Left ventricle myocardium inferior (tissue), 1 donor: ENCODE results near the gene CRYL1. TPM values are rescaled to one million over a fixed set of nuclear protein-coding genes. Genes with fewer than 3 reads are reported as not detected.

Experiments used
- DNase-seq: peaks from one replicate; pipeline ENCODE4 v3.0.0-alpha.2; 2020
- H3K27ac ChIP-seq: fragments of 200-600 bp; replicated peaks from 2 replicates; pipeline ENCODE4 v1.8.0; 2021
- H3K27me3 ChIP-seq: fragments of 200-600 bp; 2 replicates; pipeline ENCODE4 v1.8.0; 2021; ENCODE audit warnings: low read depth
- H3K36me3 ChIP-seq: fragments of 200-600 bp; 2 replicates; pipeline ENCODE4 v1.8.0; 2021
- H3K4me1 ChIP-seq: fragments of 200-600 bp; 2 replicates; pipeline ENCODE4 v1.8.0; 2021
- H3K4me3 ChIP-seq: fragments of 200-600 bp; 2 replicates; pipeline ENCODE4 v1.8.0; 2021; ENCODE audit warnings: mild to moderate bottlenecking, moderate library complexity
- H3K9me3 ChIP-seq: fragments of 200-600 bp; replicated peaks from 2 replicates; pipeline ENCODE4 v1.8.0; 2021
- intact Hi-C: fragments of 100-400 bp; cut with micrococcal nuclease; formaldehyde crosslinking; loops from one replicate; pipeline ENCODE4 v1.11.0; 2022
- total RNA-seq: library from RNA; stranded (reverse); fragmentation: NEBNext Ultra II Directional; extraction: Animal tissue kit (Norgen Biotek cat#: 25700); gene quantifications from one replicate; pipeline ENCODE4 v1.2.1, GENCODE V29; 2021
- TF ChIP-seq, protein P1 (sequence below): fragments of 200-600 bp; IDR thresholded peaks from 2 replicates; pipeline ENCODE4 v1.8.0; 2021; ENCODE audit warnings: antibody characterized with exemption, mild to moderate bottlenecking, borderline replicate concordance
- donor health status: DM: no; HTN: yes; CAD: no; lungs with severe emphysema.

CRYL1 gene
- total RNA-seq, 1 donor from 2014 or later = 20.5 TPM

DNA sequence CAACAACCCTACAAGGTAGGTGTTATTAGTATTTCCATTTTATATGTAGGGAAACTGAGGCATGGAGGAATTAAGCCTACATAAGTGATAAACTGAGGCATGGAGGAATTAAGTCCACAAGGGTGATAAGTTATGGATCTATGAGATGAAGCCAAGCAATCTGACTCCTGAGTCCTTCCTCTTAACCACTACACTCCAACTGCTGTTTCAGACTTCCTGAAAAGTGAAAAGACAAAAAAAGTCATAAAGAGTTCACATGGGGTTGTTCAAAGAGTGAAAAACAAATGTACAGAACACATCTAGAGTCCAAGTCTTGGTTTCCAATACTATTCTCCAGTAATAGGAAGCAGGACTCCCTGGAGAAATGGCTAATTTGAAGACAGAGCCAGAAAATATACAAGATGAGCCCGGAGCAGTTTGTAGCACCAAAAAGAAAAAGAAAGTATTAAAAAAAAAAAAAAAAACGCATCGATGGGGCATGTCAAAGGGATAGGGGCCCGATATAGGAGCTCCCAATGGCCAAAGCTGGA is 12.1 kb downstream of the CRYL1 start:
- H3K36me3 ChIP-seq = peaks cover 26% of the 10 kb centered on the region
- DNase-seq = no peak
- no peaks in the 10 kb centered on the region for H3K9me3 ChIP-seq
- H3K4me1 ChIP-seq = peaks cover 7% of the 10 kb centered on the region
- TF ChIP-seq, protein P1, sequence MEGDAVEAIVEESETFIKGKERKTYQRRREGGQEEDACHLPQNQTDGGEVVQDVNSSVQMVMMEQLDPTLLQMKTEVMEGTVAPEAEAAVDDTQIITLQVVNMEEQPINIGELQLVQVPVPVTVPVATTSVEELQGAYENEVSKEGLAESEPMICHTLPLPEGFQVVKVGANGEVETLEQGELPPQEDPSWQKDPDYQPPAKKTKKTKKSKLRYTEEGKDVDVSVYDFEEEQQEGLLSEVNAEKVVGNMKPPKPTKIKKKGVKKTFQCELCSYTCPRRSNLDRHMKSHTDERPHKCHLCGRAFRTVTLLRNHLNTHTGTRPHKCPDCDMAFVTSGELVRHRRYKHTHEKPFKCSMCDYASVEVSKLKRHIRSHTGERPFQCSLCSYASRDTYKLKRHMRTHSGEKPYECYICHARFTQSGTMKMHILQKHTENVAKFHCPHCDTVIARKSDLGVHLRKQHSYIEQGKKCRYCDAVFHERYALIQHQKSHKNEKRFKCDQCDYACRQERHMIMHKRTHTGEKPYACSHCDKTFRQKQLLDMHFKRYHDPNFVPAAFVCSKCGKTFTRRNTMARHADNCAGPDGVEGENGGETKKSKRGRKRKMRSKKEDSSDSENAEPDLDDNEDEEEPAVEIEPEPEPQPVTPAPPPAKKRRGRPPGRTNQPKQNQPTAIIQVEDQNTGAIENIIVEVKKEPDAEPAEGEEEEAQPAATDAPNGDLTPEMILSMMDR = no peak
- H3K27ac ChIP-seq = no peak overlapping the region
- no peak overlapping the region for H3K4me3 ChIP-seq
- intact Hi-C loops = no loop called here
- H3K27me3 ChIP-seq = no peaks in the 10 kb centered on the region

DNA sequence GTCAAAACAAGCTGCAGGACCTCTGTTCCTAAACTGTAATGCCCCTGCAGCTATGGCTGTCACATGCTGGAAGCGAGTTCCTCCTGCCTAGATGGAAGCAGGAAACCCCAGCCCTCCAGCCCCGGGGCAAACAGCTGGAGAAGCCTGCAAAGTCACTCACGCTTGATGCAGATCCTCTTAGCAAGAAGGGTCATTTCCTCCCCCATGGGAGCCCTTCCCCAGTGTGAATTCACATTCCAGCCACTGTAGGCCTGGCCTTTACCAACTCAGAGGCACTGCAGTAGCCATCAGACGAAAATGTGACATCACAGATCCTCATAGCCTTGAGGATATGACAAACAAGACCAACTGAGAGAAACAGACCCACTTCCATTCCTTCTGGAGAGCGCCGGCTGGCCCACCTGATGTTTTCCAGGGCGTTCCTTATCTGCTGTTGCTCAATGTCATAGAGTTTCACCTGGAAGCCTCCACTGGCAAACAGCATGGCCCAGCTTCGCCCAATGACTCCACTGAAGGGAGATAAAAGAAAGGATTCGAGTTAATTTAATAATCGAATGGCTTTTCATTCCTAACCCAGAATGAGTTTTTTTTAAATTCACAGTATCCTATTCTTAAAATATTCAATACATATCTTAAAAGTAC is 13.5 kb downstream of the CRYL1 start:
- peaks cover 26% of the 10 kb centered on the region for H3K36me3 ChIP-seq
- H3K4me3 ChIP-seq = no peak overlapping the region
- no peak overlapping the region for H3K27ac ChIP-seq
- H3K9me3 ChIP-seq = no peaks in the 10 kb centered on the region
- intact Hi-C loops = no loop called here
- no peaks in the 10 kb centered on the region for H3K27me3 ChIP-seq
- H3K4me1 ChIP-seq = peaks cover 7% of the 10 kb centered on the region
- DNase-seq = no peak
- TF ChIP-seq, protein P1 = no peak

DNA sequence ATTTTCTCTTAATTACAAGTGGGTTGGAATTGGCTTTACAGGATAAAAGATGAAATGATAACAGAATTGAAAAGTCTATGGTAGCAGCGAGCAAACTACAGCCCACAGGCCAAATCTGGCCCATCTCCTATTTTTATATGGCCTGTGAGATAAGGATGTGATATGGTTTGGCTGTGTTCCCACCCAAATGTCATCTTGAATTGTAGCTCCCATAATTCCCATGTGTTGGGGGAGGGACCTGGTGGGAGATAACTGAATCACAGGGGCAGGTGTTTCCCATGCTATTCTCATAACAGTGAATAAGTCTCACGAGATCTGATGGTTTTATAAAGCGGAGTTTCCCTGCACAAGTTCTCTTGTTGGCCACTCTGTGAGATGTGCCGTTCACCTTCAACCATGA is 19.0 kb downstream of the CRYL1 start:
- Histone ChIP-seq H3K27me3 (no peaks in the 10 kb centered on the region), H3K4me1 (peaks cover 16% of the 10 kb centered on the region), H3K4me3 (no peak overlapping the region), H3K36me3 (peaks cover 19% of the 10 kb centered on the region), H3K27ac (peak overlapping the region; percentile 69), H3K9me3 (no peaks in the 10 kb centered on the region)
- intact Hi-C loops = no loop called here
- TF ChIP-seq, protein P1 = no peak
- no peak for DNase-seq

DNA sequence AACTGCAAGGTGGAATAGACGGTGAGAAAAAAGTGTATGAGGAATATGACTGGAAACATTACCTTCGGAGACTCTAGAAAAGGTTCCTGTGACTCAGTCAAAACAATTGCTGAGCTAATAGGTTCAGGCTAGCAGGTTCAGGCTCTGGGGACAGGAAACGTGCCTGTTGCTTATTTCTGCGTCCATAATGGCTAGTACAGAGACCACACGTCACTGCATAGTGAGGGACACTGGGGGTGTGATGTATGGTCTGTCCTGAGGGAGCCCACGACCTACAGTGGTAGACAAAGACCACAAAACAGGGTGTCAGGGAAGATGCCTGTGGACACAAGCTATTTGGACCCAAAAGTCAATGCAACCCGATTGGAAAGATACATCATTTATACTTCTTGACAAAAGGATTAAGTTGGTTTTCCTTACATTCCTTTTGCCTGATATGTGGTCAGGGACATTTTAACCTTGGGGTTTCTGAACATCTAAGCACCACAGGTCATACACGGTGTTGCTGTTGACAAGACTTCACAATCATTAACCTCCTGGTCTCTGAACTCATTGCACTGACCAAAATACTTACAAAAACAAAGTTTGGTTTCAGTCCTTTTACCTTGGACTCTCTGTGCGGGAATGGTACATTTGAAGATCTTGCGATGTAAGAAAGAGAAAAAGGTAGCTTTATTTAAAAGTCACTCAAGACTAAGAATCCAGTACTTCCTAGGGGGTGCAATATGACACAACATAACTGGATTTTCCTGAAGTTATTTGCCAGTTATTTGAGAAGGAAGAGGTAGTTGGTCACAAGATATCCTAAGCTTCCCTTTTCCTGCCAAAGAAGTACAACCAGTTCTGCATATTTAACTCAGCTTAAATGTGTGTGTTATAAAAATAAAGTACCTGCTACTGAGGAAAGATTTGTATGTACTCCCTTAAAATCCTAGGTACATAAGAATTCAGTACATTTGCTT is 20.0 kb downstream of the CRYL1 start:
- intact Hi-C loops = no loop called here
- no peaks in the 10 kb centered on the region for H3K27me3 ChIP-seq
- TF ChIP-seq, protein P1 = no peak
- DNase-seq = no peak
- peaks cover 2% of the 10 kb centered on the region for H3K9me3 ChIP-seq
- H3K4me1 ChIP-seq = peaks cover 16% of the 10 kb centered on the region
- H3K36me3 ChIP-seq = peaks cover 10% of the 10 kb centered on the region
- peak overlapping the region; percentile 69 for H3K27ac ChIP-seq
- H3K4me3 ChIP-seq = no peak overlapping the region

DNA sequence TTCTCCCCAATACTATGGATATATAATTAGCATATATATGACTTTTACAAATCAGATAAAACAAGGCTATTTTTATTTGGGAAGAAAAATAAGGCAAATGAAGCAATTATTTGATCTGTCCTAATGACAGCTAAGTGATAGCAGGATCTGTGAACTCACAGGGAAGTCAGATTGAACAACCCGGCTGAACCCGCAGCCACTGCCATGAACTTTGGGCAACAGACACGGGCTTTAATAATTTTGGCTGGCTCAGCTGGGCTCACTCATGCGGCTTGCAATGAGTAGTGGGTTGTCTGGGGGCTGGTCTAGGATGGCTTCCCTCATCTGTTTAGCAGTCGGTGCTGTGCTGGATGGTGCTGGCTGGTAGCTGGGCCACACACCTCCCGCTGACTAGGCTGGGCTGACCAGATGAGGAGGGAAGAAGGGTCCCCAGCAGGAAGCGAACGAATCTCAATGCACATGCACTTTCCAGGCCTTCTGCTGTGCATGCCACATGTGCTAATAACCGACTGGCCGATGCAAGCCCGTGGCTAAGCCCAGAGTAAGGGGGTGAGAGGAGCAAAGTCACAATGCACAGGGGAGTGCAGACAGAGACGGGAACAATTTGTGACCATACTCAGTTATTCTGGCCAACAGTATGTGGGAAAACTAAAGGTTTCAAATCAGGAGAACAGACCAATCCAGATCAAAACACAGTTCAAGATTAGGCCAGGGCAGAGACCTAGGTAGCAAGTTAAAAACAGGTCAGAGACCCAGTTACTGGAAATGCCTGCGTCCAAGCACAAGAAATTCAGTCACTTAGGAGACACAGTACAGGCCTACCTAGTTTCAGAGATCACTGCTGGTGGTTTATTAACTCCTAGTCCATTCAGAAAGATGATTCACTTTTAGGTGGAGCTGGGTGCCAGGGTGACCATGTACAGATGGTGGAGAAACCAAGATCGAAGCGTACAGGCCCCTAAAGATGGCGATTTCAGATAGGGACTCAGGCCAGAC is 22.3 kb downstream of the CRYL1 start:
- TF ChIP-seq, protein P1 = no peak
- no peak for DNase-seq
- peaks cover 16% of the 10 kb centered on the region for H3K4me1 ChIP-seq
- intact Hi-C loops = no loop called here
- H3K36me3 ChIP-seq = peaks cover 13% of the 10 kb centered on the region
- no peak overlapping the region for H3K27ac ChIP-seq
- no peaks in the 10 kb centered on the region for H3K27me3 ChIP-seq
- H3K4me3 ChIP-seq = no peak overlapping the region
- H3K9me3 ChIP-seq = peaks cover 11% of the 10 kb centered on the region
